Endothelial cell (in vitro differentiated cells): ENCODE measurements around the gene SCD5. TPM values are rescaled to one million over a fixed set of nuclear protein-coding genes. Genes with fewer than 3 reads are reported as not detected.

ENCODE experiments used
- DNase-seq: peaks from one replicate; pipeline ENCODE4 v3.0.0; 2021; ENCODE audit warnings: low spot score
- H3K27ac Mint-ChIP-seq: one replicate; pipeline ENCODE4 v1.8.0; 2021; ENCODE audit warnings: mixed read lengths, inconsistent platforms; ENCODE audit not compliant: unreplicated experiment
- H3K27me3 Mint-ChIP-seq: one replicate; pipeline ENCODE4 v1.8.0; 2021; ENCODE audit warnings: mild to moderate bottlenecking, moderate library complexity, mixed read lengths, inconsistent platforms; ENCODE audit not compliant: unreplicated experiment
- H3K36me3 Mint-ChIP-seq: one replicate; pipeline ENCODE4 v1.8.0; 2021; ENCODE audit warnings: mild to moderate bottlenecking, low read depth, mixed read lengths, inconsistent platforms; ENCODE audit not compliant: unreplicated experiment
- H3K4me1 Mint-ChIP-seq: one replicate; pipeline ENCODE4 v1.8.0; 2021; ENCODE audit warnings: mild to moderate bottlenecking, mixed read lengths, inconsistent platforms; ENCODE audit not compliant: unreplicated experiment
- H3K4me3 Mint-ChIP-seq: one replicate; pipeline ENCODE4 v1.8.0; 2021; ENCODE audit warnings: mild to moderate bottlenecking, mixed read lengths, inconsistent platforms; ENCODE audit not compliant: unreplicated experiment
- H3K9me3 Mint-ChIP-seq: one replicate; pipeline ENCODE4 v1.8.0; 2021; ENCODE audit warnings: mixed read lengths, inconsistent platforms; ENCODE audit not compliant: unreplicated experiment
- total RNA-seq: library from RNA; stranded (reverse); fragmentation: NEBNext Ultra II Directional; extraction: Animal tissue kit (Norgen Biotek cat#: 25700); gene quantifications from one replicate; pipeline ENCODE4 v1.2.1, GENCODE V29; 2021; ENCODE audit not compliant: unreplicated experiment
- TF ChIP-seq, protein P1 (sequence below): fragments of 200-600 bp; sonication (generic); IDR thresholded peaks from one replicate; pipeline ENCODE4 v1.5.0; 2021; ENCODE audit warnings: antibody characterized with exemption; ENCODE audit not compliant: unreplicated experiment

Gene SCD5
- total RNA-seq, 1 donor from 2014 or later: 0.38 TPM

DNA sequence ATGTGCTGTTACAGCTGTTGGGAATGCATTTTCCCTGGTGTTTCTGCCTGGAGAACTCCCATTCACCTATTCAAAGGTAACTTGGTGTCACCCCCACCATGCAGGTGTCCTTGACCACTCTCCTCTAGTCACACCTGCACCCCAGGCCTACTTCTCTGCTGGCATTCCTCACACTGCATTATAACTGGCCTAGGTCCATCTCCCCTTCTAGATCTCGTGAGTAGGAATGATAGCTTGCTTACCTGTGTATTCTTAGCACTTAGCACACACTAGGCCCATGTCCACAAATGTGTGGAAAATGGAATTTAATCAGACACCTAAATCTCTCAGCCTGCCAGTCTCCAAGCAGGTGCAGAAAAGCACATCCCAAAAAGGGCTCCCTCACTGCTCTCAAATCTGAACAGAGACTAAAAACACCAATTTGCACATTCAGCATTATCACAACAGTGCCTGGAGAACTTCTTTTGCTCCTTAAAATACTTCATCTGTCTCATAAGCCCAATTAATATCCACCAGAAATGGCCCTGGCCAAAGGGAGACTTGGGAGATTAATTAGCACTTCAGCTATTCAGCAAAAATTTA, 18.3 kb downstream of the SCD5 start:
- TF ChIP-seq, protein P1, sequence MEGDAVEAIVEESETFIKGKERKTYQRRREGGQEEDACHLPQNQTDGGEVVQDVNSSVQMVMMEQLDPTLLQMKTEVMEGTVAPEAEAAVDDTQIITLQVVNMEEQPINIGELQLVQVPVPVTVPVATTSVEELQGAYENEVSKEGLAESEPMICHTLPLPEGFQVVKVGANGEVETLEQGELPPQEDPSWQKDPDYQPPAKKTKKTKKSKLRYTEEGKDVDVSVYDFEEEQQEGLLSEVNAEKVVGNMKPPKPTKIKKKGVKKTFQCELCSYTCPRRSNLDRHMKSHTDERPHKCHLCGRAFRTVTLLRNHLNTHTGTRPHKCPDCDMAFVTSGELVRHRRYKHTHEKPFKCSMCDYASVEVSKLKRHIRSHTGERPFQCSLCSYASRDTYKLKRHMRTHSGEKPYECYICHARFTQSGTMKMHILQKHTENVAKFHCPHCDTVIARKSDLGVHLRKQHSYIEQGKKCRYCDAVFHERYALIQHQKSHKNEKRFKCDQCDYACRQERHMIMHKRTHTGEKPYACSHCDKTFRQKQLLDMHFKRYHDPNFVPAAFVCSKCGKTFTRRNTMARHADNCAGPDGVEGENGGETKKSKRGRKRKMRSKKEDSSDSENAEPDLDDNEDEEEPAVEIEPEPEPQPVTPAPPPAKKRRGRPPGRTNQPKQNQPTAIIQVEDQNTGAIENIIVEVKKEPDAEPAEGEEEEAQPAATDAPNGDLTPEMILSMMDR: no peak
- no peak for DNase-seq
- Mint-ChIP-seq H3K27ac (no peak overlapping the region), H3K4me1 (peaks cover 13% of the 10 kb centered on the region), H3K4me3 (no peak overlapping the region), H3K9me3 (no peaks in the 10 kb centered on the region), H3K36me3 (no peaks in the 10 kb centered on the region), H3K27me3 (peaks cover 6% of the 10 kb centered on the region)

DNA sequence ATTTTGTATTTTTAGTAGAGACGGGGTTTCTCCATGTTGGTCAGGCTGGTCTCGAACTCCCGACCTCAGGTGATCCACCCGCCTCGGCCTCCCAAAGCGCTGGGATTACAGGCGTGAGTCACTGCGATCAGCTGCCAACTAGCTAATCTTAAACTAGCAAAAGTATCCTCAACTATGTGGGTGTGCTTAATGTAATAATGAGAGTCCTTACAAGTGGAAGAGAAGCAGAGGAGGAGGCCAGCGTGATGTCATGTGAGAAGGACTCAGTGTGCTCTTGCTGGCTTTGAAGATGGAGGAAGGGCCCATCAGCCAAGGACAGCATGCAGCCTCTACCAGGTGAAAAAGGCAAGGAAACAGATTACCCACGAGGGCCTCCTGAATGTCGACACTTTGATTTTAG, 19.6 kb downstream of the SCD5 start:
- Mint-ChIP-seq H3K4me3 (no peak overlapping the region), H3K9me3 (no peaks in the 10 kb centered on the region), H3K4me1 (peaks cover 4% of the 10 kb centered on the region), H3K27ac (no peak overlapping the region), H3K27me3 (peaks cover 6% of the 10 kb centered on the region), H3K36me3 (no peaks in the 10 kb centered on the region)
- TF ChIP-seq, protein P1: no peak
- DNase-seq: no peak

DNA sequence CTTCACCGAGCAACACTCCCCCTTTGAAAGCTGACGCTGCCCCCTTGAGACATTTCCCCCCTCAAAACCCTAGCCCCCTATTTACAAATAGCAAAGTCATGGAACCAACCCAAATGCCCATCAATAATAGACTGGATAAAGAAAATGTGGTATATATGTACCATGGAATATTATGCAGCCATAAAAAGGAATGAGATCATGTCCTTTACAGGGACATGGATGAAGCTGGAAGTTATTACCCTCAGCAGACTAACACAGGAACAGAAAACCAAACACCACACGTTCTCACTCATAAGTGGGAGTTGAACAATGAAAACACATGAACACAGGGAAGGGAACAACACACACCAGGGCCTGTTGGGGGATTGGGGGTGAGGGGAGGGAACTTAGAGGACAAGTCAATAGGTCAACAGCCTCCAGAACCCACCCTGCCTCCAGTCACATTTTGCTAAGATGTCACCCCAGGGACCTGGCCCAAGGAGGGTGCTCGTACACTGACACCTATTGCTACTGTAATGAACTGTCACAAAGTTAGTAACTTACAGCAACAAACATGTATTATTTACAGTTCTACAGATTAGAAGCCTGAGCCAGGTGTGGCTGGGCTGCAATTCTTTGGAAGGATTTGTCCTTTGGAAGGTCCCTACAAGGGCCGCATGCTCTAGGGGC, 20.6 kb downstream of the SCD5 start:
- Mint-ChIP-seq H3K36me3 (no peaks in the 10 kb centered on the region), H3K4me1 (peaks cover 4% of the 10 kb centered on the region), H3K27me3 (peaks cover 10% of the 10 kb centered on the region), H3K4me3 (no peak overlapping the region), H3K9me3 (no peaks in the 10 kb centered on the region), H3K27ac (peak overlapping the region; percentile 73)
- DNase-seq: no peak
- TF ChIP-seq, protein P1: no peak

DNA sequence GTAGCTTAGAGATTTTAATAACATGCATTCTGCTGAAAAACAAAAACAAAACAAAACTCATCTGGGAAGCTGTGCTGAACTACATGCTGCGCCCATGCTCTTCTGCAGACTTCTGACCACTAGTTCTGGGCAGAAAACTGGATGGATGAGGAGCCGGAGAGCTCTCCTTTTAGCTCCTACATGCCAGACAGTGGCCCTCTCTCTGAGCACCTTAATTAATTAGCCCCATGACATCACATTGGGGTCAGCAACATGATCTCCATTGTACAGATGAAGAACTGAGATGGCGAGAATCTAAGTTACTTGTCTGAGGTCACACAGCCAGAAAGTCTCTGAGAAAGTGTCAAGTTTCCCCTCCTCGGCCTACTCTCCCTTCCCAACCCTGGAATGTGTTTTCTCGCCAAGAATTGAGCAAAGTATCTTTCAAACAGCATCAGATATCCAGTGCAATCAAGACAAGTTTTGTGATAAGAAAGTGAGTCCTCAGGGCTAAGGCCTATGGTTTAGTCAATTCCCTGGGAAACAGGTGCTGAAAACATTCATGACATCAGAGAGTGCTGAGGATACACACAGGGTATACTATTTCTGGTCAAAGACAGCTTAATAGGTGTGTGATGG, 21.6 kb downstream of the SCD5 start:
- peaks cover 6% of the 10 kb centered on the region for H3K27me3 Mint-ChIP-seq
- H3K27ac Mint-ChIP-seq: no peak overlapping the region
- no peaks in the 10 kb centered on the region for H3K36me3 Mint-ChIP-seq
- TF ChIP-seq, protein P1: no peak
- H3K4me1 Mint-ChIP-seq: no peaks in the 10 kb centered on the region
- DNase-seq: no peak
- no peaks in the 10 kb centered on the region for H3K9me3 Mint-ChIP-seq
- H3K4me3 Mint-ChIP-seq: no peak overlapping the region

DNA sequence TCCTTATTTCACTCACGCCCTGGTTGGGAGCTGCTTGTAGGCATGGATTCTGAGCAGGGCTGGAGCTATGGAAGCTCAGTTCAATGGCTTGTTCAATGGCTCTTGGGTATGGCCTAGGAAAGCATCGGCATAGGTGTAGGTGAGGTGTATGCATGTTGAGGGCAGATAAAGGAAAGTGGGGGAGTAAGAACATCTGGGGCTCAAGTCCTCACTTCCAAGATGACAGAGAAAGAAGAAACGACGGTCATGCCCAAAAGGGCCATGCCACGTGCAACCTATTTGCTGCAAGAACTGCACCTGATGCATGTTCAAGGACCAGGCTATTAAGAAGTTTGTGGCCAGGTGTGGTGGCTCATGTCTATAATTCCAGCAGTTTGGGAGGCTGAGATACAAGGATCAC, 23.4 kb downstream of the SCD5 start:
- Mint-ChIP-seq H3K36me3 (no peaks in the 10 kb centered on the region), H3K27ac (no peak overlapping the region), H3K4me1 (no peaks in the 10 kb centered on the region), H3K4me3 (no peak overlapping the region), H3K27me3 (peaks cover 5% of the 10 kb centered on the region), H3K9me3 (no peaks in the 10 kb centered on the region)
- TF ChIP-seq, protein P1: no peak
- DNase-seq: no peak
